ENCODE results near the gene RPS6KA2. TPM values are rescaled to one million over a fixed set of nuclear protein-coding genes. Genes with fewer than 3 reads are reported as not detected.

RPS6KA2 gene
- total RNA-seq, 2 donors from 2014 or later = 78.6 to 131 TPM

GRCh38 chr6:166411271-166411670 is 215.8 kb downstream of the RPS6KA2 start:
- TF ChIP-seq CTCF (IDR thresholded peaks at IDR 0.05) = no peak
- H3K36me3 ChIP-seq = peaks cover 9% of the 10 kb centered on the region
- no peaks in the 10 kb centered on the region for H3K4me1 ChIP-seq
- H3K27ac ChIP-seq = no peak overlapping the region
- no peaks in the 10 kb centered on the region for H3K9me3 ChIP-seq
- DNase-seq (ENCODE audit: low spot score) = no peak
- no peaks in the 10 kb centered on the region for H3K27me3 ChIP-seq
- no peak overlapping the region for H3K4me3 ChIP-seq

DNA sequence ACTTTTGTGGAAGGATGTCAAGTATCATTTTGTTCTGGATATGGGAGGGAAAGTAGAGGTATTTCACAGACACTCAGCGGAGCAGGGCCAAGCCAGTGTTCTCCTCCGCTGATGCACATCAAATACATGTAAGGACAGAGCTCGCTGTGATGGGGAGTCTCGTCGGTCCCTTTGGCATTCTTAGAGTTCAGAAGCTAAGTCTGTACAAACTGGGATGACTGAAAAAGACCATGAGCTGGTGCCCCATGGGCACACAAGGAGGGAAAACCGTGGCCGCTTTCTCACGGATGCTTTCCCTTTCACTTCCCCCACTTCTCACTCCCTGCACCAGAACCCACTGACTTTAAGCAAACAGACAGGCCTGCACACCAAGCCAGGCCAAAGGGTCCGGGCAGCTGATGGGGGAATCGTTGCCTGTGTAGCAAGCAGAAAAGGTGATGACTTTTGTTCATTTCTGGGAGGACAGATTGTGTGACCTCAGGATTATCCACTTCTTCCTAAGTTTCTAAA is 216.6 kb downstream of the RPS6KA2 start:
- H3K27ac ChIP-seq = no peak overlapping the region
- DNase-seq (ENCODE audit: low spot score) = no peak
- H3K9me3 ChIP-seq = no peaks in the 10 kb centered on the region
- peaks cover 9% of the 10 kb centered on the region for H3K36me3 ChIP-seq
- no peaks in the 10 kb centered on the region for H3K4me1 ChIP-seq
- H3K4me3 ChIP-seq = no peak overlapping the region
- no peak for TF ChIP-seq CTCF (IDR thresholded peaks at IDR 0.05)
- H3K27me3 ChIP-seq = no peaks in the 10 kb centered on the region

DNA sequence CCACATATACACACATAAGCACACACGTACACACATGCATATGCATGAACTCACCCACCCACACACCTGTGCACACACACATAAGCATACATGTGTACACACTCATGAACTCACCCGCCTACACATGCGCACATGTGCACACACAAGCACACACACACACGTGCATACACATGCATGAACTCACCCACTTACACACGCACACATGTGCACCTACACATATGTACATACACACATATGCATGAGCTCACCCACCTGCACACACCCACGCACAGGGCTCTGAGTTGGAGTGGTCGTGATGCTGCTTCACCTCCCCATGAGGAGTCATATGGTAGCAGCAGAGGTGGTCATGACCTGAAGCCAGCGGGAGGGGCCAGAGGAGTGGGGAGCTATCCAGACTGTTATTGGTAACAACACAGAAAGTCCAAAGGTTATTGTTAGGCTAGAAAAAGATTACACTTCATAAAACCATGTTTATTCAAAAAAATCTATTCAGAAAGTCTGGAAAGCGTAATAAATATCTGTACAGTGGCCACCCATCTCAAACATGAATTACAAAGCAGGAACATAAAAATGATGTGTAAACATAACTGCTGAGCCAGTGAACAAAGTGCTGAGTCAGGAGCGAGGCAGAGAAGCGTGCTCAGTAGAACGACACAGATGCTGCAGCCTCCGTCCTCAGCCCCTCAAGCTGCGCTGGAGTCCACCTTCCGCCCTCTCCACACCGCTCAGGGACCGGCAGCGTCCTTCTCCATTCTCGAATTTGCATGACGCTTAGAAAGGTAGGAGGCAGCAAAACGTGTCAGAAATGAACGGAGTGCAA is 217.9 kb downstream of the RPS6KA2 start:
- TF ChIP-seq CTCF (IDR thresholded peaks at IDR 0.05) = no peak
- Histone ChIP-seq H3K36me3 (peaks cover 9% of the 10 kb centered on the region), H3K27me3 (no peaks in the 10 kb centered on the region), H3K4me1 (no peaks in the 10 kb centered on the region), H3K4me3 (no peak overlapping the region), H3K27ac (no peak overlapping the region), H3K9me3 (no peaks in the 10 kb centered on the region)
- no peak for DNase-seq (ENCODE audit: low spot score)

DNA sequence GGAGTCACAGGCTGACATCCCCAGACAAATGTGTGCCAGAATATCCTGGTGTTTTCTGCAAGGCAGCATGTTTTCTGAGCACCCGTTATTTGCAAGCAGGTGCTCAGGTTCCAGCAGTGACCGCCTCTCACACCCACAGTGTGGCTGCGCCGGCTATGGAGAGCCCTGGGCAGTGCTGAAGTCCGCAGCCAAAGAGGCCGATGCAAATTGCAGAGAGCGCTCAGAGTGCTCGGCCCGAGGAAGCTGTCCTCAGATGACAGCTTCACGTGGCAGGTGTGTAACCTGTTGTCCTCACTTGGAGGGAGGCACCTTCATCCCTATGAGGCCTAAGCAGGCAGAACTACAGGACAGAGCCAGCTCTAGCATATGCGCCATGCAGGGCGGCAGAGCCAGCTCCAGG is 220.9 kb downstream of the RPS6KA2 start:
- no peaks in the 10 kb centered on the region for H3K27me3 ChIP-seq
- no peak overlapping the region for H3K4me3 ChIP-seq
- no peak for DNase-seq (ENCODE audit: low spot score)
- H3K4me1 ChIP-seq = no peaks in the 10 kb centered on the region
- no peaks in the 10 kb centered on the region for H3K36me3 ChIP-seq
- H3K27ac ChIP-seq = no peak overlapping the region
- no peak for TF ChIP-seq CTCF (IDR thresholded peaks at IDR 0.05)
- H3K9me3 ChIP-seq = no peaks in the 10 kb centered on the region

DNA sequence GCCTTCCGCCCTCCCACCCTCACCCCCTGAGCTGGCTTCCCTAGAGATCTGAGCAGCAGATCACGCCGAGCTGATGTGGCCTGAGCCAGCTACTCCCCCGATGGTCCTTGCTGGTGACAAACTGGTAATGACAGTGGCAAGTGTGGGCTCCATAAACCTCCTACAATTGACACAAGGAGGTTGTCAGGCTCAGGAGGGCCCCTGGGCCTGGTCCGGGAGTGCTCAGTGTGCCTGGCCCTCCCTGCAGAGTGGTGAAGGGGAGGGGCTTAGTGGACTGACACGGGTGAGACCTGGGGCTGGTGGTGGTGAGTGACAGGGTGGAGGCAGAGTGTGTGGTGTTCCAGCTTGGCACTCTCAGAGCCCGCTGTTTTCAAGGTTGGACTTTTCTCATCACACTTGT is 221.7 kb downstream of the RPS6KA2 start:
- no peak overlapping the region for H3K4me3 ChIP-seq
- H3K27me3 ChIP-seq = no peaks in the 10 kb centered on the region
- no peaks in the 10 kb centered on the region for H3K4me1 ChIP-seq
- TF ChIP-seq CTCF (IDR thresholded peaks at IDR 0.05) = no peak
- H3K36me3 ChIP-seq = no peaks in the 10 kb centered on the region
- H3K27ac ChIP-seq = no peak overlapping the region
- no peaks in the 10 kb centered on the region for H3K9me3 ChIP-seq
- DNase-seq (ENCODE audit: low spot score) = no peak

All from right atrium auricular region (tissue), 2 donors.